ENCODE results near the gene TYW3.

Gene TYW3, protein sequence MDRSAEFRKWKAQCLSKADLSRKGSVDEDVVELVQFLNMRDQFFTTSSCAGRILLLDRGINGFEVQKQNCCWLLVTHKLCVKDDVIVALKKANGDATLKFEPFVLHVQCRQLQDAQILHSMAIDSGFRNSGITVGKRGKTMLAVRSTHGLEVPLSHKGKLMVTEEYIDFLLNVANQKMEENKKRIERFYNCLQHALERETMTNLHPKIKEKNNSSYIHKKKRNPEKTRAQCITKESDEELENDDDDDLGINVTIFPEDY

DNA sequence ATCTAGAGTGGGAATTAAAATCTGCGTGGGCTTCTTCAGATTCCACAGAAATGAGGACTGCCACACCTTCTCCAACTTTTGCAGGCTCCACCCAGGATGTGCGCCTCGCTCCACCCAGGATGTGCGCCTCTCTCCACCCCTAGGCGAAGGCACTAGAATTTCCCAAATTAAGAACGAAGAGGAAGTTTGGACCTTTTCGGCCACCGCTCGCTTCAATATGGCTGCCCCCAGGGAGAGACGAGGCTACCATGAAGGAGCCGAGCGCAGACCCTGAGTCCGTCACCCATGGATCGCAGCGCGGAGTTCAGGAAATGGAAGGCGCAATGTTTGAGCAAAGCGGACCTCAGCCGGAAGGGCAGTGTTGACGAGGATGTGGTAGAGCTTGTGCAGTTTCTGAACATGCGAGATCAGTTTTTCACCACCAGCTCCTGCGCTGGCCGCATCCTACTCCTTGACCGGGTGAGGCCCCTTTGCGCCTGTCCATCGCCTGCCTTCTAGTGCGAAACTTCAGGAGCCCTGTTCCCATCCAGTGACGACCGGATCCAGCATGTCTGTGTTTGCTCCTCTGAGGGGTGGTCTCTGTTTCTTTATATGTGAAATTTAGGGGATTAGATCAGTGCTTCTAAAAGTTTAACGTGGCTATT, at the start of gene TYW3, which contains the start of gene CRYZ:
TSS of gene TYW3 (plus strand) at position 193 of the 644 bp plus-strand sequence. CDS start at position 286, 93 bp downstream.
TSS of gene CRYZ (minus strand) at position 91 of the 644 bp plus-strand sequence. CDS start 8,229 bp downstream, outside the sequence.
- DNase-seq (ENCODE audit: low read depth in 2 of 2), result peak; percentile 58 to 75

DNA sequence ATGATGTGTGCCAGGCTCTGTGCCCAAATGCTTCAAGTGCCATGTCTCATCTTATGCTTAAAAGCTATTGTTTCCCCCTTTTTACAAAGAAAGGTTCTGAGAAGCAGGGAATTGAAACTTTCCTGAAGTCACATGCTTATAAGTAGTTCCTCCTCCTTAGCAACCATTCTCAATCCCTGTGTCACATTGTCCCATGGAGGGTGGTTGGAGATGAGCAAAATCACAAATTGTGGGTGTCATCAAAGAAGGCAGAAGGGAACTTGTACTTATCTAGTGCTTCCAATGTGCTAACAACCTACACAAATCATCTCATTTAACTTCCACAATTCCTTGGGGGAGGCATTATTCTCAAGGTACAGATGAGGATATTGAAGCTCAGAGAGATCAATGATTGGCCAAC, 49.3 kb upstream of the TYW3 start:
- no peak for DNase-seq (ENCODE audit: low read depth in 2 of 2)

DNA sequence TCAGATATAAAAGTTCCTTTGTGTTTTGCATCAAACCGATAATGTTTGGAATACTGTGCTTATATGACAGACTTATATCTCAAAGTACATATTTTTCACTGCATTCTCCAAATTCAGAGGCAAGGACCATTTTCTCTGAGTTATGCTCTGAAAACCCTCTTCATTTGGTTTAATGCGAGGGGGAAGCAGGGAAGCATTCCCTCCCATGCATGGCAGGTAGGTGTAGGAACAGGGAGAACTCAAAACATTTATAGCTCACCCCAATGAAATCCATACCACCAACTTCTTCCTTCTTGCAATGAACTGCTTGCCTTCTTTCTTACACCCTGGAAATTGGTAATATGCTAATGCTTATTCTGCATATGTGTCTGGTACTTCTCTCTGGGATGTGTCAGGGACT, 48.7 kb upstream of the TYW3 start:
- no peak for DNase-seq (ENCODE audit: low read depth in 2 of 2)

DNA sequence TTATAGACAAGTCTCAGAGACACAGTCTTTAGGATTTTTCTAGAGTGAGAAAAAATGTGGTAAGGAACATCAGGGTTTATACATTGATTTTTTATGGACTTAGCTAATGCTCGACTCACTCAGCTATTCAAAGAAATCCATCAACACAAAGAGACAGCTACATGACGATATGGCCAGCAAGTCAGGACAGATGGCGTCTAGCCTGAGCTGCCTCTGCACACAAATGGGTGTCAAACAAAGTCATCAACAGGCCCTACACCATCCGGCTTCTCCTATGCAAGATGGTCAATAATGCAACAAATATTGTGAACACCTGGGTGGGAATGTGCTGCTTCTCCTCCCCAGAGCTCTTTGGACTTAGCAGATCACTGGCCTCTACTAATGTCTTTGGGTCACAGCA, 46.0 kb upstream of the TYW3 start:
- DNase-seq (ENCODE audit: low read depth in 2 of 2), result no peak

DNA sequence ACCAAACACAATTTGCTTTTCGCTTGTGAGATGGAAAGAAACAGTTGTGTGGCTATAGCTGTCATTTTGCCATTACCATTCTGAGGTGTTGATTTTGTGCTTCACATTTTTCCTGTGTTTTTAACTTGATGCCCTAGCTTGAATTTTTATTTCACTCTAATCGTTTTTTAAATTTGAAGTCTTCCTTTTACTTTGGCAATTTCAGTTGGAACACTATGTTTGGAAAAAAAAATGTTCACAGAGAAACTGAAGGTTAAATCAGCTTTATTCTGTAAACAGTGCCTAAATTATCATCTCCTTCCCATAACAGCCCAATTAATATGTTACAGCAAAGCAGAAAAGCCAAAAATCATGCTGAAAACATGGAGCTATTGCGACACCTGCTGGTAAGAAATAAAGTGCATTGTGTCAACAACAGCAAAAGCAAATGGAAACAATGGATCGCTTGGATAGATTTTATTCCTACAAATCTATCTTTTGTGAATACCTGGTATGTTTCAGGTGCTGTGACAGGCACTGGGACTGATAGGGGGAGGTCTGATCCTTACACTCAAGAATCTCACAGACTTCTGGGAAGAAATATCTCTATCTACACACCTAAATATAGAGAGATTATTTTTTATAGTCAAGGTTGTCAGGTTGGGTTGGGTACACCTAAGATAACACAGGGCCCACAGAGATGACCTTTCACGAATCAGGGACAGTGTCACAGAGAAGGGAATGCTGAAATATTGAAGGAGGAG, 43.2 kb upstream of the TYW3 start:
- DNase-seq (ENCODE audit: low read depth in 2 of 2), result no peak

DNA sequence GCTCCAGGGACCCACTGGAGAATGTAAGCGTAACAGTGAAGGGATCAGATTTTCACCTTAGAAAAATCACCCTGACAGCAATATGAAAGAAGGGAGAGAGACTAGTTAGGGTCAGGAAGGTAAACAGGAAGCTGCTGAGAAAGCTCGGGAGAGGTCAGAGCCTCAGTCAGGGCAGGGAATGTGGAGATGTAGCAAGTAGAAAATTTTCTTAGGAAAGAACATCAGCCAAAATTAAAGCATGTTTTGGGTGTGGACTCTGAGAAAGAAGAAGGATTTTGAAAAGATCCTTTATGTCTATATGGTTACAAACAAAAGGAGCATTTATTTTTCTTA, 42.6 kb upstream of the TYW3 start:
- no peak for DNase-seq (ENCODE audit: low read depth in 2 of 2)

DNA sequence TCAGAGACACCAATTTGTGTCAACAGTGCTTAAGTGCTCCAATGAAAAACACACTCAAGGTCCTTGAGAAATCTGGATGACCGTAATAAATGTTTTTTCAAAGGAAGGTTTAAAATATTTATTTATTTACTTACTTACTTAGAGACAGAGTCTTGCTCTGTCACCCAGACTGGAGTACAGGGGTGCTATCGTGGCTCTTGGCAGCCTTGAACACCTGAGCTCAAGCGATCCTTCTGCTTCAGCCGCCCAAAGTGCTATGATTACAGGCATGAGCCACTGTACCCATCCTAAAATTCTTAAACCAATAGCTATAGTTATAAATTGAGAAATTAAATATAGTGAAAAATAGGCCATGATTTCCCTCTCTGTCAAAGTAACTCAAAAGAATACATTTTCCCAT, 42.0 kb upstream of the TYW3 start:
- DNase-seq (ENCODE audit: low read depth in 2 of 2), result no peak

DNA sequence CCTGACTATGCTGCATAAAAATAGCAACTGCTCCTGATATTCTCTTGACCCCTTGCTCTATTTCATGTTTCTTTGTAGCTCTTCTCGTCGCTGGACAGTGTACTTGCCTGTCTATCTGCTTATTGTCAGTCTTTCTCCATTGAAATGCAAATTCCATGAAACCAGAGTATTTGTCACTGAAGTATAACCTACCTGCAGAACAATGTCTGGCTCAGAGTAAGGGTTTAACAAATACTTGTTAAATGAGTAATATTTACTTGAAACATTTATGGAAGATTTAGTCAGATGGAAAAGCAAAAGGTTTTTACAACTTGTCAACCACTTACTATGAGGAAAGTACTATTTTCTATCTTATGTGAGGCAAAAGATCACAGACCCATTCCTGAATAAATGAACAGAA, 39.5 kb upstream of the TYW3 start:
- DNase-seq (ENCODE audit: low read depth in 2 of 2), result no peak

DNA sequence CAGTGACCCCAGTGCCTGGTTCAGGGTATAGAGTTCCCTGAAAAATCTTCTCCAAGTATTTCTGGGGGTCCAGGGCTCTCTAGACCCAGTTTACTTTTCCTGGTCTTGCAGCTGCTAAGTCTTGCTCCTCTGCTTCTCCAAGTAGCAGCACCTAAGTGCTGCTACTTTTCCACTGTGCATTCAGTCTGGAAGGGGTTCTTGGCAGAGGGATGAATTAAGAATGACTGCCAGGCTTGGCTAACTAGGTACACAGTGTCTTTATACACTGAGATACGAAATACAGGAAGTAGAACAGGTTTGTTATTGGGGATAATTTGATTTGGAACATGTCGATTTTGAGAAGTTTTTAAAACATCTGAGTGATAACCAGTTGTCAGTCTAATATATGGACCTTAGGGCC, 35.1 kb upstream of the TYW3 start:
- DNase-seq (ENCODE audit: low read depth in 2 of 2), result no peak

DNA sequence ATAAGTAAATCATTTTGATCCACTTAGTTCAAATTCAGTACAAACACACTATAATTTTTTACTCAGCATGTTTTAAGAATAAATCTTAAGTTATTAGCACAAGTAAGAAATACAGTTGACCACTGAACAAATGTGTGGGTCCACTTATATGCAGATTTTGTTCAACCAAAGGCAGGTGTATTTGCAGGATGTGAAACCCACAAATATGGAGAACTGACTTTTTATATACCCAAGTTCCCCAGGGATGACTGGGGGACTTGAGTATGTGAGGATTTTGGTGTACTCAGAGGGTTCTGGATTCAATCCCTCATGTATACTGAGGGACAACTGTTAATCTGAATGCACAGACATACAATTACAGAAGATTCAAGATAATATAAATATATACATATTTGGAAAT, 33.6 kb upstream of the TYW3 start:
- no peak for DNase-seq (ENCODE audit: low read depth in 2 of 2)

DNA sequence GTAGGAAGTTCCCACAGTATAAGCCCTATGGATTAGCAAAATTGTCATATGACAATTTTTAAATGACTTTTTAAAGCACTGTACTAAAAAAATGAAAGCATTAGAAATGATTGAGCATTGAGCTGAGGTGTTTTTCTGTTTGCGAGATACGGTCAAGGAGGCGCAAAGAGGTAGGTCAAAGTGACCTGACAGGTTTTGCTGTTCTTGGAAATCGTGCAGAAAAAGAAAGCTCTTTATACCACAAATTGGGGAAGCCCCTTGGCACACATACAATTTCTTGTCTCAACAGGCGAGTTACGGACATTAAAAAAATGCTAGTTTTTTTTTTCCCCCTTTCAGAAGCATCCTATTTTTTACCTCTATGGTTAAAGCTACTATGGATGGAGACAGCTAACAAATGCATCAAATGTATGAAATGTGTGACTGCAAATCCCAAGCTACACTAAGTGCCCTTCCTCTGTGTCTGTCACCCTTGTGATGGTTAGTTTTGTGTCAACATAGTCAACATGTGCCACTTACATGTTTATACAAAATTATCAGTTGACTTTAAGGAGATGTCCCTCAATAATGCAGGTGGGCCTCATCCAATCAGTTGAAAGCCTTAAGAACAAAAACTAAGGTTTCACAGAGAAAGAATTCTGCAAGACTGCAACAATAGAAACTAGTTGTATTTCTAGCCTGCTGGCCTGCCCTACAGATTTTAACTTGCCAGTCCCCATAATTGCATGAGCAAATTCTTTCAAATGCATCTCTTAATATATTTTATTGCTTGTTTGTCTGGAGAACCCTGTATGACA, 29.4 kb upstream of the TYW3 start:
- no peak for DNase-seq (ENCODE audit: low read depth in 2 of 2)

DNA sequence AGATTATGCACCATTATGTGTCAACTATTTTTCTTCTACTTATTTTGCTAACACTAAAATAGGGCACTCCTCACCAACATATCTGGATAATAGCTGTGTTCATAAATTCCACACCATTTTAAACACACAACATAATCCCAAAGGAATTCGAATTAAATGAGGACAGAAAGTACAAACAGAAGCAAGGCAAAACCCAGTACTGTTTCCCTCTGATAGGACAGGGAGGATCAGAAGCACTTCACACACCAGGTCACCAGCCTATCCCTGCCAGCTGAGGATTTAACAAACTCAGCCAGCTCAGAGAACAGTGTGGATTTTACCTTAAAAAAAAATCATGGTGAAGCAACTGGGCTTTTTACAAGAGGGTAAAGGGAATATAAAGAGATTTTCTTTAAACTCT, 20.1 kb upstream of the TYW3 start:
- DNase-seq (ENCODE audit: low read depth in 2 of 2), result no peak

DNA sequence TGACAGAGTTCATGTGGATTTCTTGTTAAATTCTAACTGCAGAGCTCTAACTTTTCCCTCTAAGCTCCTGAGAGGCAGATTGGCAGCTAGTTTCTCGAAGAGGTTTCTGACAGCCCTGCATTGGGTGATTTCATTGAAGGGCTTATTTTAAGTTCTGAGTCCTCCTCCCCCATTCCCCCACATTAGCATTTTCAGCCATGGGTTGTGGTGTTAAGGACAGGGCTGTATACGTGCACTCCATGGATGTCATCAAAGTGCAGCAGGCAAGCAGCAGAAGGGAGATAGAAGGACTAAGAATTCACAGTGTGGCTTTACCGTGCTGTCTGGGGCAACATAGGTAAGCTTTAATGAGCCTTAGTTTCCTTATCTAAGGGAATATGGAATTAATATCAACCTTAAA, 19.1 kb upstream of the TYW3 start:
- DNase-seq (ENCODE audit: low read depth in 2 of 2), result no peak

DNA sequence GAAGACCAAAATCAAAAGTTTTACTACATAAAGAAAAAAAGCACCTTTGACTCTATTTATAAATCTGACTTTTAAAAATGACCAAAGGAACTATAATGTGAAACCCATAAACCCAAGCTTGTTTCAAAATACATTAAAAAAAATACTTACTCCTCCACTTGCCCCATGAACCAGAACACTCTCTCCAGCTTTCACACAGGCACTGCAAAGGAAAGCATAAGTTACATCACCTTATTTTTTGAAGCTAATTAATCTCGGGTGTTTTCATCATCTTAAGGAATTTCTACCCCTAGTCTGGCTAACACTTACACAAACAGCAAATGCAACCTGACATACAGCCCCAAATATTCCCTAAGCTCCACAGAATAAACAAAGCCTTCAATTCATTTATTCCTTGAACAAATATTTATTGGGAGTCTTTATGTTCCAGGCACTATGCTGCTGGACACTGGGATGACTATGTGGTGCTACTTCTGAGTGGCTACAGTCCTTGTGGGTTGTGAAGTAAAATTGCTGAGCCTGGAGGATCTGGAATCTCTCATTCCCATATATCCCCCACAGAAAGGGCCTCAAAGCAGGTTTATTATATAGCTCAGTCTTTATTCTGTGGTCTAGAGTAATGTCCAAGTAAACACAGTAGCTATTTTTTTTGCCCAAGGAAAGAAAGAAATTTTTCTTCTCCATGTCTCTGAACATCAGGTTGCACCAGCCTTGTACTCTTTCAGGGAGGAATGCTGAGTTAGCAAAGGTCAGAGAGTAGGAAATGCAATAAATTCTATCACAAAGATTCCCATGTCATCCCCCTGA, 18.3 kb upstream of the TYW3 start:
- no peak for DNase-seq (ENCODE audit: low read depth in 2 of 2)

DNA sequence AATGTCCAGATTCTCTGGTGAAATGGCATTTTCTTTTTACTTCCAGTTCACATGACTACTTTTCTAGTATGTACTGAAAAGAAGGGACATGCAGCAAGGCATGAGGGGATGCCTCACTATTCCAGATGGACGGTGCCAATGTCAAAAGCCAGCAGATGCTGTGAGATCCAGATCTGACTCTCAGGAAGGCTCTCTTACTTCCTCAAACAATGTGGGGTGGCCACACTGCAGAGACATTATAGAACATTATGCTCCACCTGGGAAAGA, 17.8 kb upstream of the TYW3 start:
- no peak for DNase-seq (ENCODE audit: low read depth in 2 of 2)

DNA sequence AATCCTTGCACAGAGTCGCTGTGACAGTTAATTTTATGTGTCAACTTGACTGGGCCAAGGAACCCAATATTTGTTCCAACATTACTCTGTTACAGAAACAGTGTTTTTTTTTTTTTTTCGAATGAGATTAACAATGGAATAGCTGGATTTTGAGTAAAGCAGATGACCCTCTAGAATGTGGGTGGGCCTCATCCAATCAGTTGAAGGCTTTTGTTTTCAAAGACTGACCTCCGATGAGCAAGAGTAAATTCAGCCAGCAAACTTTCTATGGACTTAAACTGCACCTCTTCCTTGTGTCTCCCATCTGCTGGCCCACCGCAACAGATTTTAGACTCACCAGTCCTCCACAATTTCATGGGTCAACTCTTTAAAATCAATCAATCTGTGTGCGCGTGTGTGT, 17.1 kb upstream of the TYW3 start:
- DNase-seq (ENCODE audit: low read depth in 2 of 2), result no peak

DNA sequence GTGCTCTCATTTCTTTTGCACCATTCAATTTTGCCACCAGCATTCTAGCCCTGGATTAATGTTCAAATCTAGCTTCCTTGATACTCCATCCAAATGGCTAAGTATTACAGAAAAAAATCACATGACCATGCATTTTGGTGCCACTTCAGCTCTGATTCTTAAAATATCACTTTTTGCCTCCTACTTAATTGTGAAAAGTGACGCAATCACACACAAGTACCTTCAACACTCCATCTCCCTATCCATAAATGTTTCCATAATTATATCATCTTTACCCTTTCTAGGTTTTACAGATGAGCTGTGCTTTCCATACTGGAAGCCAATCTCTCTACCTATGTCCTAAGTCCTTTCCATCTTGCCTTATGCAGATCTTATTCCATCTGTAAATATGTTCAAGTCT, 16.1 kb upstream of the TYW3 start:
- DNase-seq (ENCODE audit: low read depth in 2 of 2), result no peak

DNA sequence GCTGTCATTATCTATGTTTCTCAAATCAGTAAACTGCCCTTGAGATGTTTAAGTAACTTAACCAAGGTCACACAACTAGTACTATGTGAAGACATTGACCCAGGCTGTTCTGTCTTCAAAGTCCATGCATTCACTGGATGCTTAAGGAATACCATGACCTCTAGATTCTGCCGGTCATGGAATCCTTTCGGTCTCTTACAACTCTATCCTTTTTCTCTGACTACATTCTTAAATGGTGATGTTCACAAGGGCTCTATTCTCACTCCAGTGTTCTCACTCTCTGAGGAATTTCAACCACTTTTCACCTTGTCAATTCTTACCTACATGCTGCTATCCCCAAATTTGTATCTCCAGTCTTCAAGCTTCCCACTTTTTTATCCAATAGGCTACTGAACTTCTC, 15.3 kb upstream of the TYW3 start:
- no peak for DNase-seq (ENCODE audit: low read depth in 2 of 2)

DNA sequence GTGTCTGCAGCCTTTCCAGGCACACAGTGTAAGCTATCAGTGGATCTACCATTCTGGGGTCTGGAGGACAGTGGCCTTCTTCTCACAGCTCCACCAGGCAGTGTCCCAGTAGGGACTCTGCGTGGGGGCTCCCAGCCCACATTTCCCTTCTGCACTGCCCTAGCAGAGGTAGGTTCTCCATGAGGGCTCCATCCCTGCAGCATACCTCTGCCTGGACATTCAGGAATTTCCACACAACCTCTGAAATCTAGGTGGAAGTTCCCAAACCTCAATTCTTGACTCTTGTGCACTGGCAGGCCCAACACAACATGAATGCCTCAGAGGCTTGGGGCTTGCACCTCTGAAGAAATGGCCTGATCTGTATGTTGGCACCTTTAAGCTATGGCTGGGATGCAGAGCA, 6.9 kb upstream of the TYW3 start:
- DNase-seq (ENCODE audit: low read depth in 2 of 2), result no peak

DNA sequence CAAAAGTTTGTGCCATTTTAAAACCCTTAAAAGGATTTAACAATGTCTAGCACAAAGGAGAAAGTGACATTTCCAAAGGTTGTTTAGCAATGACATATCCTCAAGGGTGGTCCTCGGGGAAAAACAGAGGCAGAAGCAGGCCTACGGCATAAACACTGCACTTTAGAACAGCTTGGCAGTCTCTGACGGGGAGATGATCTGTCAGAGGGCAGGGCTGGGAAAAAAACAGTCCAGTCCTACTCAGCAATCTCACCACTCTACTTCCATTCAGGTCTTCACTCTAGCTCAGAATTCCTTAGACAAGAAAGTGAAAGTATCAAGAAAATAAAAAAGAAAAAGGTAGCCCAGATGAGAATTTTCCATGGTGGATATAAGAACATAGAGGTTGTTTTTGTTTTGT, 4.2 kb upstream of the TYW3 start:
- no peak for DNase-seq (ENCODE audit: low read depth in 2 of 2)

DNA sequence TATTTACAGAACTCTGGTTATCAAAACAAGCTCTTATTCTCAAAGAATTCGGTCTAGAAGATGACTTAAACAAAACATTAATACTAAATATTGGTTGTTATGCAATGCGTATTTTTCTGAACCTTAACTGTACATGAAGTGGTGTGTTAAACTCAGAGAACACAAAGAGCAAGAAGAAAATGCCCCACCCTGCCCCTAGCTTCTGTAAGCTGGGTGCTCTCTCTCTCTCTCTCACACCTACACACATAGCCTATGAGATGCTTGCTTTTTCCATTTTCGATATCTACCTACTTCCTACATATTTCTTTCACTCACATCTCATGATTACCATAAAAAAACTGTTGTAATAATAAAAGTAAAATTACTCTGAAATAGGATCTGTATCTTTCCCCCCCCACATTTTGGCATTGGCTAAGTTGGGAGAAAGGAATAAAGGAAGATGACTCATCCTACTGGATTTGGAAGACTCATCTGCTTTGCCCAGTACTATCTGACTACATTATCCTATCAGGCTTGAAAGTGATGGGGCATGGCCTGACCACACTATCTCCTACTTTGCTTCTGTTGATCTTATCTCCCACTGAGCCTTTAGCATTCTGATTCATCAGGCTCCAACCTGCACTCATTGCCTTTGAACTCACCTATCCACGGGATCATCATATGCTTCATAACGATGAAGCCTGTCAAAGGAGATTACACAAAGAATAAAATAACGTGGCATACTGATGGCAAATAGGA, 3.0 kb upstream of the TYW3 start:
- DNase-seq (ENCODE audit: low read depth in 2 of 2), result no peak

Data from stimulated activated CD8-positive, alpha-beta memory T cell treated with anti-CD3 and anti-CD28 coated beads, Interleukin-2, amount 100 ng/mL, for 48 hours (primary cell).